Immature natural killer cell (primary cell): ENCODE measurements around the gene N4BP2. TPM values are rescaled to one million over a fixed set of nuclear protein-coding genes. Genes with fewer than 3 reads are reported as not detected.

ENCODE experiments used
- DNase-seq, 3 donors: peaks; one replicate each; pipeline ENCODE4 v3.0.0; 2022; ENCODE audit warnings: mixed read lengths in 1 of 3
- H3K27ac Mint-ChIP-seq, 6 donors: one replicate each; pipeline ENCODE4 v1.8.0; 2020; ENCODE audit warnings: mixed read lengths in 6 of 6, mild to moderate bottlenecking in 5 of 6, inconsistent platforms in 4 of 6, moderate library complexity in 3 of 6
- H3K27me3 Mint-ChIP-seq, 3 donors: one replicate each; pipeline ENCODE4 v1.8.0; 2020 to 2021; ENCODE audit warnings: low read depth in 3 of 3, mild to moderate bottlenecking in 3 of 3, mixed read lengths in 3 of 3, moderate library complexity in 3 of 3, inconsistent platforms in 1 of 3
- H3K36me3 Mint-ChIP-seq, 3 donors: one replicate each; pipeline ENCODE4 v1.8.0; 2020; ENCODE audit warnings: mixed read lengths in 3 of 3, inconsistent platforms in 2 of 3, mild to moderate bottlenecking in 2 of 3
- H3K4me1 Mint-ChIP-seq, 2 donors: one replicate each; pipeline ENCODE4 v1.8.0; 2020; ENCODE audit warnings: inconsistent platforms in 2 of 2, mild to moderate bottlenecking in 2 of 2, mixed read lengths in 2 of 2, moderate library complexity in 1 of 2
- H3K4me3 Mint-ChIP-seq, 5 donors: one replicate each; pipeline ENCODE4 v1.8.0; 2020; ENCODE audit warnings: mild to moderate bottlenecking in 5 of 5, mixed read lengths in 5 of 5, inconsistent platforms in 3 of 5, moderate library complexity in 3 of 5
- H3K9me3 Mint-ChIP-seq, 6 donors: one replicate each; pipeline ENCODE4 v1.8.0; 2020; ENCODE audit warnings: mild to moderate bottlenecking in 6 of 6, mixed read lengths in 6 of 6, inconsistent platforms in 4 of 6, moderate library complexity in 3 of 6
- polyA plus RNA-seq, 3 donors: library from polyadenylated mRNA; unstranded; fragments of 300-500 nt; fragmentation: Illumina TruSeq; gene quantifications; one replicate each; pipeline ENCODE4 v1.2.3, GENCODE V29; 2021

The N4BP2 gene
- polyA plus RNA-seq, 3 donors from 2014 or later = 2.9 to 11.1 (median 8.2) TPM

DNA sequence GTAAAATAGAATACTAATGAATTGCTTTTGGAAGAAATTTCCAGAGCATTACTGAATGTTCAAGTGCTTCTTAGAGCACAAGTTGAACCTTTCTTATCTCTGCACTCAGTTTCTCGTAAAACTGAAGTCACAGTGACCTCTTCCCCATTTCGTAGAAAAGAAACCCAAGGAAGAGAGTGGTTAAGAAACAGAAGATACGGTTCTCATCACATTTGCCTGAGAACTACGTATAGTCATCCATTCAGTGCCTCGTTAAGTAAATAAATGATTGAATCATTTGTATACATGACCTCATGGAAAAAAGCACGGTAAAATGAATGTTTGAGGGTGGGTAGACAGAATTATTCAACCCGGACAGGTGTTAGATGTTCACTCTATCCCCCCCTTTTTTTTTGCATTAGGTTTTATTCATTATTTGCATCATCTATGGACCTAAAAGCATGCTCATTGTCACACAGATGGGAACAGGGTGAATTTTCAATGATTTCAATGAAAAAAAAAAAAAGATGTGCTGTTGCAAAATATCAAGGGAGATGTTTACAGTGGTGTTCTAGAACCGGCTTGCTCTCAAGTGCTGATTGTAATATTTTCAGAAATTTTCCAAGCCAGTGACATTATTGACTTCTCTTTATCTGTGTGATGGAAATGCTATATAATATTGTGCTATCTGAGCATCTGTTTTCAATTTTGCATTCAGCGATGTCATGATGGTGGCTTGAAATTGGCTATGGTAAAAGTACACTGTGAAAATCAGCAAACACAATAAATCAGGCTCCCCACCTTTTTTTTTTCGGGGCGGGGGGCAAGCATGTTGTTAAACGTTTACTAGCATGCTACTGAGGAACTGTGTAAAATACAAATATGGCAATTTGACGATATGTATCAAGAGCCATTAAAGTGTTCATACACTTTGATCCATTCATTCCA lies 144.5 kb downstream of the N4BP2 start:
- DNase-seq = peak in 2 of 3 donors; percentile 24 to 38
- Mint-ChIP-seq H3K27ac (peak overlapping the region; percentile 96 to 100 (median 98)), H3K9me3 (no peaks in the 10 kb centered on the region), H3K4me3 (peak overlapping the region; percentile 94 to 97 (median 95)), H3K4me1 (peaks cover 90 to 93% of the 10 kb centered on the region in 2 donors), H3K27me3 (peaks cover 13 to 38% (median 28%) of the 10 kb centered on the region in 3 donors), H3K36me3 (peaks cover 0 to 9% (median 3%) of the 10 kb centered on the region in 3 donors)

DNA sequence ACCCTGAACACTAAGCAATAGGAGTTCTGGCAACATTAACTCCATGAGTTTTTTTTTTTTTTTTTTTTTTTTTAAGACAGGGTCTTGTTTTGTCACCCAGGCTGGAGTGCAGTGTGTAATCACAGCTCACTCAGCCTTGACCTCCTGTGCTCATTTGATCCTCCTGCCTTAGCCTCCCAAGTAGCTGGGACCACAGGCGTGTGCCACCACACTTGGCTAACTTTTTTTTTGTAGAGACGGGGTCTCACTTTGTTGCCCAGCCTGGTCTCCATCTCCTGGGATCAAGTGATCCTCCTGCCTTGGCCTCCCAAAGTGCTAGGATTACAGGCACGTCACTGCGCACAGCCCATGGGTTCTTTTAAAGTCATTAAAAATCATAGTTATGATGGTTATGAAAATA lies 145.2 kb downstream of the N4BP2 start:
- DNase-seq = no peak
- peak overlapping the region; percentile 53 to 97 (median 68) for H3K4me3 Mint-ChIP-seq
- H3K9me3 Mint-ChIP-seq = no peaks in the 10 kb centered on the region
- H3K27me3 Mint-ChIP-seq = peaks cover 9 to 32% (median 24%) of the 10 kb centered on the region in 3 donors
- peaks cover 90 to 94% of the 10 kb centered on the region in 2 donors for H3K4me1 Mint-ChIP-seq
- H3K36me3 Mint-ChIP-seq = peaks cover 0 to 9% (median 3%) of the 10 kb centered on the region in 3 donors
- H3K27ac Mint-ChIP-seq = peak overlapping the region in 5 of 6 donors; percentile 68 to 99 (median 98)

DNA sequence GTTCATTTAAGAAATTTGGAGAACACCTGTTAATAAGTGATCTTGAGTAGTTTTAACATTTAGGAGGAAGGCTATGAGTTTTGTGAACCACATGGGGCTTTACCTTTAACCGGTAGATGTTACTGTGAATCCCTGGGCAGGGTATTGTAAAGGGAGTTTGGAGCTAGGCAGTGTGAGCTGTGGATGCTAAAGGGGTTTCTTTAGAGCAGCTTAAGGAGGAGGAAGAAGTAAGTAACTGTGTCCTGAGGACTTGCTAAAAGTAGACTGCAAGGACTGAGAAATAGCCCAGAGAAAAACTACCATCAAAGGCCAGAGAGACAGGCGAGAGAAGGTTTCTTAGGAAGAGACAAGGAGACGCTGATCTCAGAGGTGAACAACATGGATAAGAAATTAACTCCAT lies 145.8 kb downstream of the N4BP2 start:
- Mint-ChIP-seq H3K27me3 (peaks cover 7 to 28% (median 24%) of the 10 kb centered on the region in 3 donors), H3K4me3 (peak overlapping the region; percentile 44 to 87 (median 60)), H3K36me3 (peaks cover 0 to 9% (median 3%) of the 10 kb centered on the region in 3 donors), H3K9me3 (no peaks in the 10 kb centered on the region), H3K27ac (peak overlapping the region; percentile 68 to 98 (median 90)), H3K4me1 (peaks cover 94 to 97% of the 10 kb centered on the region in 2 donors)
- DNase-seq = no peak

DNA sequence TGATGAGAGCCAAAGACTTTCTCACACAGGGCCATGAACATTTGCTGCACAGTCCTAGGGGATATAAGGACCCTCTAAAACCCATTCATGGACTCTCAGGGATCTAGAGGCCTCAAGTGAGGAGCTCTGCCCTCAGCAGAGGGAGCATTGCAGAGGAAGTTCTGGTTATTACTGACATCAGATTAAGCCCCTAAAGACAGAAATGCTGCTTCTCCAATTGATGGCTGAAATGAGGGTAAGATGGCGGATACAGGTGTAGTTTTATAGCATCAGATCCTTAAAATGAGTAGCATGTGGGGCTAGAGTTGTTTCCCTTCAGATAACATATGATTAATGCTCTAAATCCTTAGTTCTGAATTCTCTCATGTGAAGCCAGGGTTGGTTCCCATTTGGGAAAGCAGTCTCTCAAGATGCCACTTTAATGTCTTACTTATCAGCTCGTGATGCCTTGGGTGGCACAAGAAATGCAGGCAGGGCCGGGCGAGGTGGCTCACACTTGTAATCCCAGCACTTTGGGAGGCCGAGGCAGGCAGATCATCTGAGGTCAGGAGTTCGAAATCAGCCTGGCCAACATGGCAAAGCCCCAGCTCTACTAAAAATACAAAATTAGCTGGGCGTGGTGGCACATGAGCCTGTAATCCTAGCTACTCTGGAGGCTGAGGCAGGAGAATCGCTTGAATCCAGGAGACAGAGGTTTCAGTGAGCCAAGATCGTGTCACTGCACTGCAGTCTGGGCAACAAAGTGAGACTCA lies 148.0 kb downstream of the N4BP2 start:
- Mint-ChIP-seq H3K9me3 (no peaks in the 10 kb centered on the region), H3K4me3 (peak overlapping the region; percentile 62 to 87 (median 68)), H3K27me3 (peaks cover 7 to 23% (median 8%) of the 10 kb centered on the region in 3 donors), H3K36me3 (peaks cover 0 to 3% (median 0%) of the 10 kb centered on the region in 3 donors), H3K27ac (peak overlapping the region; percentile 66 to 91 (median 82)), H3K4me1 (peaks cover 91 to 100% of the 10 kb centered on the region in 2 donors)
- DNase-seq = no peak

DNA sequence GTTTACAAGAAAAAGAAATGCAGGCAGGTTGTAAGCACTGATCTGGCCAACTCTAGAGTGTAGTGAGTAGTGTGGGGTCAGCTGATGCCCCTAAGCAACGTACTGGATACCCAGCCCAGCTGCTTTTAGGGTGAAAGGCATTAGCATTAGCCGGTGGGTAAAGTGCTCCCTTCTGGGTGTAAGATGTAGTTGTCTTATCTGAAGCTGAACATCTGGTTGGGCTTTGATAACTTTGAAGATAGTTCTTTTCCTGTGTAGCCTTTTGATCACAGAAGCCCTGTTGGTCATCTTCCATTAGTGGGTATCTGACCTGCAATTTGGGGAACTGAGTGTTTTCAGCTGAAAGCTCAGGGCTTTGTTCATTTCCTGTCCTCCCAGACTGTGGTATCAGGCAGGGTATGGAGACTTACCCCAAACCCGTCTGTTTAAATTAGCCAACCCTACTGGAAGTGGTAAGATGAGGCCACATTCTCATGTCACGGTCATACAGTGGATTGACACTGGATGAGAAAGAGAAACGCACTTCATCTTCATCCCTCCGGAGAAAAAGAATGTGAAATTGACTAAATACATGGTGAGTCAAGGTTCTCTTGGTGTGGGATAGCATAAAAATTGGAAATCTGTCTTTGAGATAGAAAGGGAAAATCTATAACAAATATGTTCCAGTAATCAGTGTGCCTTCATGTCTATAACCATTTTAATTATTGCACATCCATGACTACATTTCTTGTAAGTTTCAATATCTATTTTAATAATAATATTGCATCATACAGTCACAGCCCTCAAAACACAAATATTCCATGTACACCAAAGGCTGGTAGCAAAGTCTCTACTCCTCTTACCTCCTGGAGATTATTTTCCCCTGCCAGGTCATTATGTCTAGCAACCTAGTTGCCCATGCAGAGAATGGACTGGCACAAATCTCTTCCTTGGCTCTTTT lies 148.9 kb downstream of the N4BP2 start:
- peak in 2 of 3 donors; percentile 35 to 48 for DNase-seq
- H3K27ac Mint-ChIP-seq = peak overlapping the region; percentile 66 to 91 (median 82)
- H3K27me3 Mint-ChIP-seq = peaks cover 0 to 21% (median 4%) of the 10 kb centered on the region in 3 donors
- peak overlapping the region; percentile 62 to 87 (median 68) for H3K4me3 Mint-ChIP-seq
- H3K9me3 Mint-ChIP-seq = no peaks in the 10 kb centered on the region
- peaks cover 87 to 100% of the 10 kb centered on the region in 2 donors for H3K4me1 Mint-ChIP-seq
- peaks cover 0 to 6% (median 3%) of the 10 kb centered on the region in 3 donors for H3K36me3 Mint-ChIP-seq

DNA sequence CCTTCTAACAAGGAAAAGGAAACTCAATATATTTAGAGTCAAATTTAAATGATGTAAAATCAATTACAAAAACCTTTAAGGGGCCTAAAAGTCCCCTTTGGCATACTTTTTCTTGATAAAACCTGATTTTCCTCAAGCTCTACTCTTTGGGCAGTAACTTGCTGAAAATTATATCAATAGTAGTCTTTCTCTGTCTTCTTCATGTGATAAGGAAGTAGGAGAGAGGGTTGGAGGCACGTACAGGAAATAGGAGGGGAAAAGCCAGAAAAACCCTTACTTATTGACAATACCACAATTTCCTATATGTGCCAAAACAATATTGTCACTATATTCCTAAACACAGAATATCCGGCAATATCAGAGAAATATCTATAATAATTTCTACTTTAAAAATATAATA lies 149.8 kb downstream of the N4BP2 start:
- H3K4me3 Mint-ChIP-seq = peak overlapping the region; percentile 62 to 87 (median 68)
- no peaks in the 10 kb centered on the region for H3K9me3 Mint-ChIP-seq
- peaks cover 0 to 6% (median 3%) of the 10 kb centered on the region in 3 donors for H3K36me3 Mint-ChIP-seq
- peak overlapping the region; percentile 66 to 91 (median 86) for H3K27ac Mint-ChIP-seq
- peaks cover 0 to 19% (median 4%) of the 10 kb centered on the region in 3 donors for H3K27me3 Mint-ChIP-seq
- H3K4me1 Mint-ChIP-seq = peaks cover 86 to 100% of the 10 kb centered on the region in 2 donors
- no peak for DNase-seq

Other genes starting within 250 kb of the N4BP2 start
- 10 to 100 TPM; 21.6 to 43.2 (median 23.7) TPM for gene PDS5A, start 78.9 kb upstream of the N4BP2 start, polyA plus RNA-seq
- gene RHOH, start 140.2 kb downstream of the N4BP2 start, polyA plus RNA-seq = 10 to 100 TPM; 82.0 to 97.6 (median 97.3) TPM